HFF-Myc (cell line): ENCODE results near the gene CTDP1.
"Not testable (repeated sequence)": the region's sequence is repeated elsewhere in the genome, so short reads cannot be mapped to it uniquely, and the experiment has no call there.

ENCODE experiments used
- DNase-seq: peaks from one replicate; pipeline ENCODE4 v3.0.0-alpha.2; 2011; ENCODE audit warnings: low read depth; ENCODE audit errors: extremely low read depth
- H3K4me3 ChIP-seq: replicated peaks from 2 replicates; pipeline ENCODE4 v1.5.1; 2011; ENCODE audit warnings: low read depth, mild to moderate bottlenecking, control low read depth, low read length
- CTCF ChIP-seq: IDR thresholded peaks from 2 replicates; pipeline ENCODE4 v1.5.1; 2012; ENCODE audit warnings: mild to moderate bottlenecking, low read depth, low read length, control low read depth; ENCODE audit errors: missing control alignments

Gene CTDP1

GRCh38 chr18:79687806-79688205 is 8.2 kb downstream of the CTDP1 start:
- no peak overlapping the region for H3K4me3 ChIP-seq
- DNase-seq, result no peak
- TF ChIP-seq CTCF, result no peak

GRCh38 chr18:79690071-79690470 is 10.5 kb downstream of the CTDP1 start:
- no peak for TF ChIP-seq CTCF
- DNase-seq, result no peak
- H3K4me3 ChIP-seq, result no peak overlapping the region

GRCh38 chr18:79690586-79691482 is 11.2 kb downstream of the CTDP1 start:
- TF ChIP-seq CTCF, result no peak
- DNase-seq, result no peak

GRCh38 chr18:79692056-79692455 is 12.5 kb downstream of the CTDP1 start:
- TF ChIP-seq CTCF, result no peak
- no peak overlapping the region for H3K4me3 ChIP-seq
- DNase-seq, result no peak

More at GRCh38 chr18:79690586-79691482, 11.2 kb downstream of the CTDP1 start:
- H3K4me3 ChIP-seq, result no peak overlapping the region

- TF ChIP-seq CTCF, result no peak
- H3K4me3 ChIP-seq, result no peak overlapping the region
- no peak for DNase-seq
Measured at GRCh38 chr18:79692886-79693285, 13.3 kb downstream of the CTDP1 start.

- DNase-seq, result no peak
- TF ChIP-seq CTCF, result no peak
- no peak overlapping the region for H3K4me3 ChIP-seq
Measured at GRCh38 chr18:79693561-79694205, 14.1 kb downstream of the CTDP1 start.

GRCh38 chr18:79694206-79694894 is 14.7 kb downstream of the CTDP1 start:
- DNase-seq, result not testable (repeated sequence)

More at GRCh38 chr18:79694206-79694894, 14.7 kb downstream of the CTDP1 start:
- H3K4me3 ChIP-seq, result not testable (repeated sequence)
